MG63 (cell line): Measurements from ENCODE around the gene ZNF423. TPM values are rescaled to one million over a fixed set of nuclear protein-coding genes. Genes with fewer than 3 reads are reported as not detected.

ENCODE experiments used
- DNase-seq: peaks from one replicate; pipeline ENCODE4 v3.0.0-alpha.2; 2020
- H3K27me3 ChIP-seq: fragments of 250-450 bp; sonication (Bioruptor Pico); 2 replicates; pipeline ENCODE4 v1.5.1; 2020; ENCODE audit warnings: mild to moderate bottlenecking, moderate library complexity
- H3K36me3 ChIP-seq: fragments of 250-450 bp; sonication (Bioruptor Pico); 2 replicates; pipeline ENCODE4 v1.5.1; 2020; ENCODE audit warnings: mild to moderate bottlenecking, moderate library complexity
- H3K4me3 ChIP-seq: fragments of 250-450 bp; sonication (Bioruptor Pico); 2 replicates; pipeline ENCODE4 v1.5.1; 2020; ENCODE audit warnings: mild to moderate bottlenecking, moderate library complexity
- H3K9me3 ChIP-seq: fragments of 250-450 bp; sonication (Bioruptor Pico); 2 replicates; pipeline ENCODE4 v1.5.1; 2020; ENCODE audit warnings: mild to moderate bottlenecking, moderate library complexity
- total RNA-seq: library from RNA; depleted of rRNA; stranded (reverse); fragments of >200 nt; shearing (Covaris generic); gene quantifications from 2 replicates; pipeline ENCODE4 v1.2.3, GENCODE V29; 2014; ENCODE audit warnings: low replicate concordance

ZNF423 gene
- total RNA-seq, 1 experiment from 2014 or later, result 0.07 TPM

DNA sequence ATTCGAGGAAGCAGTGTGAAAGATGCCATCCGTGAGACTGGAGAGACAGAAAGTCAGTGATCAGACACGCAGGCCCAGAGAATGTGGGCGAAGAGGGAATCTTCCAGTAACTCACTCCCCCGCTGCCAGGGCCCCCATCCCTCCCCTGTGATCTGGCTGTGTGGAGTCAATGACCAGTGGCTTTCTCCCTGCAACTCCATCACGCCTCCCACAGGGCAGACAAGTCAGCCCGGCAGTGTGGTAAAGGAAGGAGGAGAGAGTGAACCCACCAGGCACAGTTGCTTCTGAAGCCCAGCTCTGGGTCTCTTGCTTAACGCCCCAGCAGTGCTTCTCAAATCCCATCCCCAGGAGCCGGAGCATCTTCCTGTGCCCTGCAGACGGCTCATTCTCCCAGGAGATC is 142.1 kb downstream of the ZNF423 start:
- no peaks in the 10 kb centered on the region for H3K9me3 ChIP-seq
- DNase-seq, result no peak
- no peak overlapping the region for H3K4me3 ChIP-seq
- no peaks in the 10 kb centered on the region for H3K36me3 ChIP-seq
- H3K27me3 ChIP-seq, result no peaks in the 10 kb centered on the region

DNA sequence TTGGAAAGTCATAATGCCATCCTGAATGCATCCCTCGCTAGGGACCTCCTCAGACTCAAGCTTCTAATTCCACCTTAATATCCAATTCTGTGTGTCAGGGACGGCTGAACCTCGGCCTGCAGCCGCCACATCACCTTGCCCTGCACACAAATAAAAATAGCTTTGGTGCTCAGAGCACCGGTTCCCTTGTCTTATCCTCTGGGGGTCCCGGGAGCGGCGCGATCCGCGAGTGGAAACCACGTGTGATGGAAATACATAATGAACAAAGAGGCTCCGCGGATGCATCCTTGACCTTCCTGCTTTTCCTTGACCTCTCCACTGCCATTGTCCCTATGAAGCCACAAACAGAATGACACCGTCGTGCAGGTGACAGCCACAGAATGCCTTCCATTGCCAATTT is 143.4 kb downstream of the ZNF423 start:
- H3K4me3 ChIP-seq, result no peak overlapping the region
- H3K36me3 ChIP-seq, result no peaks in the 10 kb centered on the region

DNA sequence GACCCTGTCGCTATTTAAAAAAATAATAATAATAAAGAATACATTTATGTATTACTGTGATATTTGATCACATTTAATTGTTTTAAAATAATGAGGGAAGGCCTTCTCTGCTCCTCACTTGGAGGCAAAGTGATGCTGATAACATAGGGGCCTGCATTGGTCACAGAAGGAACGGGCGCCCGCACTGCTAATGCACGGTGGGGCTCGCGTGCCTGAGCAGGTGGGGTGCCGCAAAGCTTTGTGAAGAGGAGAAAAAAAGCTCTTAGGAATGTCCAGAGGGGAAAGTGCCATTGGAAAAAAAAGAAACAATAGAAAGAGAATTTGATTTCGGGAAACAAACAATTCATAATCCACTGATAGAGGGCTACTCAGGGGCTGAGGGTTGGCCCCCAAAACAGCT is 143.8 kb downstream of the ZNF423 start:
- no peak overlapping the region for H3K4me3 ChIP-seq
- H3K9me3 ChIP-seq, result no peaks in the 10 kb centered on the region
- no peaks in the 10 kb centered on the region for H3K36me3 ChIP-seq
- DNase-seq, result no peak
- no peaks in the 10 kb centered on the region for H3K27me3 ChIP-seq

More for the DNA sequence above, 143.4 kb downstream of the ZNF423 start:
- no peak for DNase-seq
- Histone ChIP-seq H3K9me3 (no peaks in the 10 kb centered on the region), H3K27me3 (no peaks in the 10 kb centered on the region)

DNA sequence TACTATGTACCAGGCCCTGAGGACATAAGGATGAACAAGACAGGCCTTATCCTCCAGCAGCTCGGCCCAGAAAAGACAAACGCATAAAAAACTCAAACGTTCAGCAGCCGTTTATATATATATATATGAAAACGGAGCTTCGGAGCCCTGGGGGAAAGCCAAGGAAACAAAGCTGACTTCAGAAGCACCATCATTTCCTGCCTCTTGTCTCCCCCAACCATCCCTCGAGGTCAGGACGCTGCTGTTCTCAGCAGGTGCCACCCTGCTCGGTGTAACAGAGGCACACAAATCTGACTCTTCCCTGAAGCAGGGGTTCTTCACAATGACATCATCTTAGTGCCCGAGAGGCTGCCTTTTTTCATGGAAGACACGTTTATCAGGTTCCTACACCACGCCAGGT is 146.9 kb downstream of the ZNF423 start:
- Histone ChIP-seq H3K27me3 (no peaks in the 10 kb centered on the region), H3K4me3 (no peak overlapping the region), H3K36me3 (no peaks in the 10 kb centered on the region), H3K9me3 (no peaks in the 10 kb centered on the region)
- no peak for DNase-seq

DNA sequence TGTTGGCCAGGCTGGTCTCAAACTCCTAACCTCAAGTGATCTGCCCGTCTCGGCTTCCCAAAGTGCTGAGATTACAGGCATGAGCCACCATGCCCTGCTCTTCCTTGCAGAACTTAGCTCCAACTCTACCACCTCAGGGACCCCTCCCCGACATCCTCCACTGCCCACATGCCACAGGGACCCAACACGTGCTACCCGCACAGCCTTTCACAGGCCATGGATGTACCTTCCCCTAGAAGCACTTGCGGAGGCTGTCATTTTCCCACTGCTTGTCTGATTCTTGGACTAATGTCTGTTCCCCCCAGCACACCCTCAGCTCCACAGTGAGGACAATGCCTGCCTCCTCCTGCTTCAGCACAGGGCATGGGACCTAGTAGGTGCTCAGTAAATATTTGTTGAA is 147.4 kb downstream of the ZNF423 start:
- DNase-seq, result no peak
- Histone ChIP-seq H3K9me3 (no peaks in the 10 kb centered on the region), H3K27me3 (no peaks in the 10 kb centered on the region), H3K4me3 (no peak overlapping the region), H3K36me3 (no peaks in the 10 kb centered on the region)

DNA sequence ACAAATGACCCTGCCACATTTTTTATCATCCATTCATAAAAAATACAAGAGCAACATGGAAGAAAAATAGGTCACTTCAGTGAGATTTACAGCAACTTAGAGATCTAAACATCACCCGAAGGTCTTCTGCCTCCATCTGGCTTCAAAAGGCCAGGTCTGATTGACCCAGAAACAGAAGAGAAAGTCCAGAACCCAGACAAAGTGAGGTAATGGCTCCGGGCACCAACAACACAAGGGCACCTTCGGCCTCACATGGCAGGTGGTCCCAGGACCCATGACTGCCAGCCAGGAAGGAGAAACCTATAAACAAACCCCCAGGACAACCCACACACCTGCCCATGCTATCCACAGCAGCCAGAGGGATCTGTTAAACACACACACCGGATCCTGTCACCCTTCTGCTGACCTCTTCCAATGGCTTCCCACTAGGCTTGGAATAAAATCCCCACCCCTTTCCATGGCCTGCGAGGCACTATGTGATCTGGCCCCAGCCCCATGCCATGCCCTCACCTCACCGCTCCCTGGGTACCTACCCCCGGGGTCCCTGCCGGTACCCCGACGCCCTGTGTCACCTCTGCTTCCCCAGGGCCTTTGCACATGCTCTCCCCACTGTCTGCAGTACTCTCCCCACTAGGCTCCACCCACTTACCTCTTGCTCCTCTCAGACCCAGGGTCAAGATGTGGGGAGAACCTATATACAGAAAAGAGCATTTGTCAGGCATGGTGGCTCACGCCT is 149.1 kb downstream of the ZNF423 start:
- no peak overlapping the region for H3K4me3 ChIP-seq
- H3K36me3 ChIP-seq, result no peaks in the 10 kb centered on the region
- no peak for DNase-seq
- H3K27me3 ChIP-seq, result no peaks in the 10 kb centered on the region
- no peaks in the 10 kb centered on the region for H3K9me3 ChIP-seq

DNA sequence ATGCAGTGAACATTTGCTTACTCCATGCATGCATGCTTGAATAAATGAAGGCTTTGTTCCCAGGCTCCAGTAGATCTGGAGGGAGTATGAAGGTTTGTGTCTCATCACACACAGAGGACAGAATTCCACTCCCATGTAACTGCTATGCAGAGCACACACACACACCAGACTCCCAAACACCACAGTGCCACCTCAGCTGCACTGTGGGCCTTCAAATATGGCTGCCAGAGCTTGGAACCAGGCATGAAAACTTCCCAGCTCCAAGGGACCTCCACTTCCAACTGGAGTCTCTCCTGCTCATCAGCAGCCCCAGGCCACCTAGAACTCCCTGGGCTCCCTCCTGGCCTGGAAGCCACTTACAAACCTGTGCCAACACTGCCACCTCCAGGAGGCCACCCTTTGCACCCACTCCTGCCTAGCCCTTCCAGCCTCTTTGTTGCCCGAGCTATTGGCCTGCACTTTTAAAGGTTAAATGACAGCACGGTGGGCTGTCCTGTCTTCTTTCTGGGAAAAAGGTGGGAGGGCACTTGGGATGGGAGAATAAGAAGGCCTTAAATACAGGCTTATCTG is 151.2 kb downstream of the ZNF423 start:
- H3K4me3 ChIP-seq, result no peak overlapping the region
- no peaks in the 10 kb centered on the region for H3K9me3 ChIP-seq
- H3K27me3 ChIP-seq, result no peaks in the 10 kb centered on the region
- DNase-seq, result no peak
- H3K36me3 ChIP-seq, result no peaks in the 10 kb centered on the region

DNA sequence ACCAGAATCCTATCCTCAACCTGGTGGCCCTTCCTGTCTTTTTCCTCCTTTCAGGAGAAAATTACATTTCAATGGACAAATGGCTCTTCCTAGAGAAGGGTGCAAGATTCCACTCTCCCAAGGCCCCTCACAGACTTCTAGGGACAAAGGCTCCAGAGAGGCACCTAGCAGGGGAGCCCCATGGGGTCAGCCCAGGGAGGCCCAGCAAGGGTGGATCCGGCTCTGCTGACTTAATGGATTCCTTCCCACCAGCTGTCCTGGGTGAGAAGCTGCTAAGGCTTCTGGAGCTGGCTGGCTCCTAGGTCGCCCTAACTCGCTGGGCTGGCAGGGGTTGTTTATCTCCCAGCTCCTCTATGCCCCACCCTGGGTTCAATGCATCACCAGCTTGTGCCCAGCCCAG is 152.4 kb downstream of the ZNF423 start:
- Histone ChIP-seq H3K4me3 (no peak overlapping the region), H3K36me3 (no peaks in the 10 kb centered on the region), H3K9me3 (no peaks in the 10 kb centered on the region), H3K27me3 (no peaks in the 10 kb centered on the region)
- DNase-seq, result no peak

DNA sequence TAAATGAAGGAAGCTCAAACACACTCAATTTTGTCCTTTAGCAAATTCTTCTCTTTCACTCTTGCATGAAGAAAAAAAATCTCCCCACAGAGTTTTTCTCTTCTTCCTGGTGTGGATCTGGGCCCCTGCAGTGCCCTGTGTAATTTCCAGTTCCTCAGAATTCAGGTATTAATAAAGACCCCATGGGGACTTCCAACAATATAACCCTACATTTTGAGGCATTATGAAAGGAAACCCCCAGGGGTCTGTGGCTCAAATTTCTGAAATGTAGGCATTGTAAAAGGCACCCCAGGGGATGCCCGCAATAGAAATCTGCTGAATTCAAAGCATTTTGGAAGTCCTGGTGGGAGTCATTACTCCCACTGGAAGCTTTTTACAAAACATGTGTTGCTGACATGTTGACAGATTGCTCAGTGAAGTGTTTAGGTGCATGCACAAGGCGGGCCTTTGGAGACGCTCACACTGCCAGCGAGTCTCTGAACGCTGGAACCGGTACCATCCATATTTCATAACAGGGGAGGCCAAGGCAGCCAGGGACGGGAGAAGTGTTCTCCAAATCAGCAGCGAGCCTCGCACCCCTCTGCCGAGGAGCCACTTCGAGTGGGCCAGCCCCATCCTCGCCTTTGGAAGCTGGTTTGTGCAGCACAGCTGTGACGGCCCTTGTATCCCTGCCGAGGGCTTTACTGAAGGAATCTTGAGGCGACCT is 154.0 kb downstream of the ZNF423 start:
- Histone ChIP-seq H3K27me3 (no peaks in the 10 kb centered on the region), H3K9me3 (no peaks in the 10 kb centered on the region), H3K36me3 (no peaks in the 10 kb centered on the region), H3K4me3 (no peak overlapping the region)
- no peak for DNase-seq

DNA sequence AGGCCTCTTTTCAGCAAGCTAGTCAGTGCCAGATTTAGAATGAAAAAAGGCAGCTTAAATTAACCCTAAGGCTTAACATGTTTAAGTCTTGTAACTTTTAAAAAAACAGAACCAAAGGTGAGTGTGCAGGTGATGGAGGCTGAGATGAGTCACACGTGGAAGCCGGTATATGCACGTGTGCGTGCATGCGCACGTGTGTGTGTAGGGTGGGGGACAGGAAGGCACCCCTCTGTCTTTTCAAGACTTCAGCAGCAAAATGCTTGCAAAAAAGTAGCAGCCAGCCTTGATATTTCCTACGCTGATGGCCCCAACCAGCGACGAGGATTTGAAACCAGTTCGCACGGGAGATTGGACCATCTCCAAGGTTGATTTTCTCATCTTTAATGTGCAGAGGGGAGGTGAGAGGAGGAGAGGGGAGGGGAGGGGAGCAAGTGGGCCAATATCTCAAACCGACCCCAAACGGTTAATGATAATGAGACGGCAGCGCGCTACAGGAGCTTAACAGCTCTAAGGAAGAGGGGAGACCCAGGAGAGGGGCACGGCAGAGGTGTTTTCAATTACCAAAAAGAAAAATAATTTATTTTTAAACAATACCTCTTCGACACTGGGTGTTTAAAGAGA is 154.7 kb downstream of the ZNF423 start:
- DNase-seq, result no peak
- Histone ChIP-seq H3K36me3 (no peaks in the 10 kb centered on the region), H3K27me3 (no peaks in the 10 kb centered on the region), H3K9me3 (no peaks in the 10 kb centered on the region), H3K4me3 (no peak overlapping the region)

DNA sequence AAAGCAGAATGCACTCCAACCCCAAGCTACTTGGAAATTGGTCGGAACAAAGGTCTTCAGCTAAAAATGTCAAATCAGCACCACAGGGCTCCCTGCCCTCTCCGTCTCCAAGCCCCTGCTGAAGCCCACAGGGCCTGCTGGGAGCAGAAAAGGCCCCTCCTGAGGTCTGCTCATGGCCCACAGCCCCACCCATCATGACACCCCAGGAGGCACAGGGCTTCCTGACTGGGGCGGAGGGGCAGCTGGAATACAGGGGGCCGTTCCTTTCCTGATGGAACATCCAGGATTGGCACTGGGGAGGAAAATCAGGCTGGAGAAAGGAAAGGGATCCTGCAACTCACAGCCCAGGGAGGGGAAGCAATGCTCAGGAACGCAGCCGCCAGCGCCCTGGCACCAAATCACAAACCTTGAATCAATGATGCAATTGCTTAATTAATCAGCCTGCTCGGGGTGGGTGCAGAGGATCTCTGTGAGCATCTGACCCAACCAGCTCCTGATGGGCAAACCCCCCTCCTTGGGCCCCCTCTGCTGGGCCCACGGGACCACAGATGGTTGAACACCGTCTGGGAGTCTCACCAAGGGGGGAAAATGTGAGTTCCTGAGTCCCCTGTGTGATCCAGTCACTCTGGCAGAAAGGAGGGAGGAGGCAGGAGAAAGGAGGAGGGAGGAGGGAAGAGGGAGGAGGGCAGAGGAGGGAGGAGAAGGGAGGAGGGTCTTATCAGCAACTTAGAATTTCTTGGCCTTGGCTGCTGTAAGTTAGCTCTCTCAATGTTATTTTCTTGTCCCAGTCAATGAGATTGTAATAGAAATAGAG is 155.5 kb downstream of the ZNF423 start:
- no peak for DNase-seq
- no peak overlapping the region for H3K4me3 ChIP-seq
- no peaks in the 10 kb centered on the region for H3K36me3 ChIP-seq
- no peaks in the 10 kb centered on the region for H3K27me3 ChIP-seq
- H3K9me3 ChIP-seq, result no peaks in the 10 kb centered on the region

DNA sequence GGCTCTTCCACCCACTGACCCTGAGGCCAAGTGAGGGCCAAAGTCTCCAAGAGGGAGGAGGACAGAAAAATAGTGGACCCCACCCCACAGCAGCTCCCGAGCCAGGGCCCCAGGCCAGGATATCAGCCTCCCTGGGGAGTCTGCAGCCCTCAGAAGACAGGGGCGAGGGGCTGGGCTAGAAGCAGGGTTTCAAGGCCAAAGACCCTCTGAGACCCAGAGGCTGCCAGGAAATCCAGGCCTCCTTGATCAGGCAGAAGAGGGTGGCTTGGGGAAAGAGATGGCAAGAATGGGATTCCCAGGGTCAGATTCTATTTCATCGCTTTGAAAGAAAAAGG is 156.1 kb downstream of the ZNF423 start:
- Histone ChIP-seq H3K4me3 (no peak overlapping the region), H3K27me3 (no peaks in the 10 kb centered on the region), H3K36me3 (no peaks in the 10 kb centered on the region), H3K9me3 (no peaks in the 10 kb centered on the region)
- no peak for DNase-seq

DNA sequence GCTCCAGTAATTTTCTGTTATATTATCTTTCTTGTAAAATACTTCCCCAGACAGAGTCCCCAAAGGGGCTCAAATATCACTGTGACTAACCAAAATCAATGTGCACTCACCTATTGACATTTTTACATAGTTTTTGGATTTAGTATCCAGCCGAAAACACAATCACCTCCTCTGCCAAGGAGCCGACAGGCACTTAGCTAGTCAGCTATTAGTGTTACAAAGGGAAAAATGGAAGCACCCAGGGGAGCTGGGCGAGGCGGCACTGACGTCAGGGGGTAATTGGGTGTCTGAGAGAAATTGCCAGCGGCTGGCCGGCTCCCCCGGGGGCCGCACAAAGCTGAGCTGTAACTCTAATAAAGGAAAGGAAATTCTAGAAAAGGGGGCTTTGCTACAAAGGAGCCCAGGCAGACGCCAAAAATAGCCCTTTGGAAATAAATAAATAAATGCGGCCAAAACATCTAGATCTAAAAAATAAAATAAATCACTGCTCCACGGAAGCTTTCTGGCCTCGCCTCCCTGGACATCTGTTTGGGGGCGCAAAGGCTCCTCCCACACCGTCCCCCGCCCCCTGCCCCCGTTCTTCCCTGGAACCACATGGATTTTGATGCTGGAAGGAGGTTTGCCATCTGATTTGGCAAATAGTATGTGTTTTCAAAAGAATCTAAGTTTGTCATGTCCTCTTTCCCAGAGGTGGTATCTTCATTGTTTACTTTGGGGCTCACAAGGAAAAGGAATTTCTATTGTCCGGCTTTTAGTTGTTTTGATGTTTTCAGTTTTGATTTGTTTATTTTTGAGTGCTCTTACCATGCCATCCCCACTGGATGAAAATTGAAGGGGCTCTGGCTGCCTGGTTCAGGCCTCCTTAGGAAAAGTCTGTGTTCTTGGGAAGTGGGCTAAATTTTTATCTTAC is 156.7 kb downstream of the ZNF423 start:
- H3K4me3 ChIP-seq, result no peak overlapping the region
- DNase-seq, result peak; percentile 23

DNA sequence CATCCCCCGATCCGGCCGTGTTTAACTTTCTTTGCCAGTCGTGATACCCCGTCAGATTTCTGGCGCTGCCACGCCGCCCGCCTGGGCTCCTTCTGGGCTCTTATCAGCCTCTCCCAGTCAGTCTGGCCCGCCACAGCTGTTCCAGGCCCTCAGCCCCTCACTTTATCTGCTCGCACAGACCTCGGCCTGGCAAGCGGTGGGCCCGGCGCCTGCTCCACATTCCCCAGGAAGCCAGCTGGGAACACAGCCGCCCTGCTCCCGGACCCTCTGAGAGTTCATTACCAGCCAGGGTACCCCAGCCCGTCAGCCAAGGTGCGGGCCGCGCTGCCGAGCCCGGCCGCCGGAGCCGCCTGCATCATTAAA is 157.5 kb downstream of the ZNF423 start:
- no peak overlapping the region for H3K4me3 ChIP-seq
- no peaks in the 10 kb centered on the region for H3K36me3 ChIP-seq
- H3K9me3 ChIP-seq, result no peaks in the 10 kb centered on the region
- no peak for DNase-seq
- no peaks in the 10 kb centered on the region for H3K27me3 ChIP-seq

More for the DNA sequence above, 156.7 kb downstream of the ZNF423 start:
- Histone ChIP-seq H3K27me3 (no peaks in the 10 kb centered on the region), H3K36me3 (no peaks in the 10 kb centered on the region), H3K9me3 (no peaks in the 10 kb centered on the region)

DNA sequence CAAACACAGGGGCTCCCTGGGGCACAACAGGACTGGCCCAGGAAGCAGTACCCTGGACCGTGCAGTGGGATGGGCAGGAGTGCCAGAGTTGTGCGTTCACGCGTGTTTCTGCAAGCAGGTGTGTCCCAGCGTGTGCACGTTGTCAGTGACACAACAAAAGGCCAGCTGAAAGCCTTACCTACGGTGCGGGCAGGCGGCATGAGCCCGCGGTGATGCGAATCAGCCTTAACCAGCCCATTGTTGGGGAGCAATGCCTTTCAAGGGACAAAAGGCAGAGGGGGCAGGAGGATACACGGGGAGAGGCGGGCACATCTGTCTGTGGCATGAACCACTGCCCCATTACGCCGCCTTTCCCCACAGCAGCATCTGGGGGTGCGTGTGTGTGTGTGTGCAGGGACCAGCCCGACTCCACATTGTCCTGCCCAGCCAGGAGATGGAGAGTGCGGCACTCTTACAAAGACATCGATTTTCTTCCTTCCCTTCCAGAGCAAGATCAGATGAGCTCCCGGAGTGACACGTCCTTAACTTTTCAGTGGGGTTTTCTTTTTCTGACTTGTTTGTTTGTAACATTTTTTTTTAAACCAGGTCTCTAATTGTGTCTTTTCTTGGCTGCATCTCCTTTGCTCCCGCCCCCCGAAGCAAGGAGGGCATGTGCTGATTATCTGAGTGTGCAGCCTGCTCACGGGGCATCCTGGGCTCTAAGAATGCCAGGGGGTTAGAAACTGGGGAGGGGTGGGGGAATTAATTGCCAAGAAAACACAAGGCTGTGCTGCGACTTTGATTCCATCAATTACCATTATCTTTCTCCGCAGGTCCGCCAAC is 158.1 kb downstream of the ZNF423 start:
- H3K36me3 ChIP-seq, result no peaks in the 10 kb centered on the region
- no peaks in the 10 kb centered on the region for H3K9me3 ChIP-seq
- no peak for DNase-seq
- no peak overlapping the region for H3K4me3 ChIP-seq
- no peaks in the 10 kb centered on the region for H3K27me3 ChIP-seq
